Ascending aorta (tissue), 2 donors: Measurements from ENCODE around the gene COG4. TPM values are rescaled to one million over a fixed set of nuclear protein-coding genes. Genes with fewer than 3 reads are reported as not detected.

Experiments
- DNase-seq, 2 donors: peaks; one replicate each; pipeline ENCODE4 v3.0.0-alpha.2; 2019; ENCODE audit warnings: low spot score in 2 of 2
- H3K27ac ChIP-seq, 2 donors: fragments of 200-600 bp; sonication (generic); one replicate each; pipeline ENCODE4 v1.5.1; 2016 to 2017; ENCODE audit warnings: mild to moderate bottlenecking in 1 of 2
- H3K27me3 ChIP-seq: fragments of 200-600 bp; sonication (generic); one replicate; pipeline ENCODE4 v1.5.1; 2017
- H3K36me3 ChIP-seq, 2 donors: fragments of 200-600 bp; sonication (generic); one replicate each; pipeline ENCODE4 v1.5.1; 2016
- H3K4me1 ChIP-seq, 2 donors: fragments of 200-600 bp; sonication (generic); one replicate each; pipeline ENCODE4 v1.5.1; 2016 to 2017; ENCODE audit warnings: mild to moderate bottlenecking in 1 of 2
- H3K4me3 ChIP-seq, 2 donors: fragments of 200-600 bp; sonication (generic); one replicate each; pipeline ENCODE4 v1.5.1; 2016 to 2017; ENCODE audit warnings: mild to moderate bottlenecking in 1 of 2
- H3K9me3 ChIP-seq, 2 donors: fragments of 200-600 bp; sonication (generic); one replicate each; pipeline ENCODE4 v1.5.1; 2016
- CTCF ChIP-seq, 3 experiments: fragments of 200-600 bp in 2 of 3; fragments of 450-650 bp in 1 of 3; sonication (generic) in 2 of 3; IDR thresholded peaks; one replicate each; pipeline ENCODE4 v1.5.1; 2016 to 2019; ENCODE audit warnings: antibody characterized with exemption in 3 of 3, mild to moderate bottlenecking in 1 of 3, moderate library complexity in 1 of 3
- intact Hi-C: fragments of 100-400 bp; cut with DNase I; formaldehyde crosslinking; loops from one replicate; pipeline ENCODE4 v1.15.1; 2023
- total RNA-seq: library from RNA; depleted of rRNA; stranded (reverse); fragments of >200 nt; gene quantifications from one replicate; pipeline ENCODE4 v1.1.0, GENCODE V29; 2016

COG4 gene
- total RNA-seq, 1 donor from 2014 or later, result 59.1 TPM

- no peak overlapping the region for H3K27ac ChIP-seq
- intact Hi-C loops, result no loop called here
- no peaks in the 10 kb centered on the region for H3K4me1 ChIP-seq
- H3K9me3 ChIP-seq, result no peaks in the 10 kb centered on the region
- DNase-seq, result no peak
- H3K27me3 ChIP-seq, result no peaks in the 10 kb centered on the region
- H3K4me3 ChIP-seq, result no peak overlapping the region
- peaks cover 71 to 73% of the 10 kb centered on the region in 2 donors for H3K36me3 ChIP-seq
- TF ChIP-seq CTCF (IDR thresholded peaks at IDR 0.05), result no peak
These were observed 27.8 kb downstream of the COG4 start for GRCh38 chr16:70495425-70496182.

GRCh38 chr16:70494777-70495176, 28.6 kb downstream of the COG4 start:
- no peaks in the 10 kb centered on the region for H3K9me3 ChIP-seq
- H3K4me1 ChIP-seq, result no peaks in the 10 kb centered on the region
- H3K36me3 ChIP-seq, result peaks cover 69 to 71% of the 10 kb centered on the region in 2 donors
- DNase-seq, result no peak
- intact Hi-C loops, result no loop called here
- H3K4me3 ChIP-seq, result no peak overlapping the region
- H3K27me3 ChIP-seq, result no peaks in the 10 kb centered on the region
- no peak overlapping the region for H3K27ac ChIP-seq
- TF ChIP-seq CTCF (IDR thresholded peaks at IDR 0.05), result no peak

GRCh38 chr16:70494202-70494770, 29.1 kb downstream of the COG4 start:
- H3K4me3 ChIP-seq, result no peak overlapping the region
- no peak for DNase-seq
- H3K9me3 ChIP-seq, result no peaks in the 10 kb centered on the region
- H3K4me1 ChIP-seq, result no peaks in the 10 kb centered on the region
- H3K36me3 ChIP-seq, result peaks cover 69 to 73% of the 10 kb centered on the region in 2 donors
- intact Hi-C loops, result no loop called here
- TF ChIP-seq CTCF (IDR thresholded peaks at IDR 0.05), result no peak
- H3K27ac ChIP-seq, result no peak overlapping the region
- H3K27me3 ChIP-seq, result no peaks in the 10 kb centered on the region

GRCh38 chr16:70493802-70494201, 29.6 kb downstream of the COG4 start:
- Histone ChIP-seq H3K36me3 (peaks cover 69 to 72% of the 10 kb centered on the region in 2 donors), H3K4me1 (no peaks in the 10 kb centered on the region)

GRCh38 chr16:70490261-70490660, 33.1 kb downstream of the COG4 start:
- no peaks in the 10 kb centered on the region for H3K9me3 ChIP-seq
- TF ChIP-seq CTCF (IDR thresholded peaks at IDR 0.05), result no peak
- intact Hi-C loops, result no loop called here
- H3K4me1 ChIP-seq, result no peaks in the 10 kb centered on the region
- H3K27me3 ChIP-seq, result no peaks in the 10 kb centered on the region
- DNase-seq, result no peak
- H3K4me3 ChIP-seq, result no peak overlapping the region
- peaks cover 59 to 75% of the 10 kb centered on the region in 2 donors for H3K36me3 ChIP-seq
- H3K27ac ChIP-seq, result no peak overlapping the region

More at GRCh38 chr16:70493802-70494201, 29.6 kb downstream of the COG4 start:
- Histone ChIP-seq H3K27ac (no peak overlapping the region), H3K9me3 (no peaks in the 10 kb centered on the region), H3K4me3 (no peak overlapping the region), H3K27me3 (no peaks in the 10 kb centered on the region)
- no peak for DNase-seq
- intact Hi-C loops, result no loop called here
- TF ChIP-seq CTCF (IDR thresholded peaks at IDR 0.05), result no peak
